ENCODE results near the gene ZBED6. TPM values are rescaled to one million over a fixed set of nuclear protein-coding genes. Genes with fewer than 3 reads are reported as not detected.
"Not testable (repeated sequence)": the region's sequence is repeated elsewhere in the genome, so short reads cannot be mapped to it uniquely, and the experiment has no call there.

The ZBED6 gene
- total and polyA plus RNA-seq, 8 donors: 1.1 to 20.2 (median 8.8) TPM

- WGBS, 2 donors: 72 to 82% methylated on average over 4 of the region's 4 CpGs
- ATAC-seq: no peak
Measured at GRCh38 chr1:203778789-203779188, 16.6 kb upstream of the ZBED6 start.

DNA sequence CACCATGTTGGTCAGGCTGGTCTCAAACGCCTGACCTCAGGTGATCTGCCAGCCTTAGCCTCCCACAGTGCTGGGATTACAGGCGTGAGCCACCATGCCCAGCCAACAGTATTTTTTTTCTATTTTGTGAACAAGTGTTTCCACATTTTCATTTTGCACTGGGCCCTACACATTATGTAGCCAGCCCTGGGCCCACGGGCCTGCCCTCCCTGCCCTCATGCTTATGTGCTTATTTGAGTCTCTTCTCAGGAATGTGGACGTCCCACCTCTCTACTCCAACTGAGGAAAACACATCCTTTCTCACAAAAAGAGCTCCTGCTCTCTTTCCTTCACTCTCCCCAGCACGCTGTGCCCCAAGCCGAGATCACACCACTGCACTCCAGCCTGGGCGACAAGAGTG lies 13.5 kb upstream of the ZBED6 start:
- Histone ChIP-seq H3K27ac (no peak overlapping the region), H3K9me3 (no peaks in the 10 kb centered on the region), H3K27me3 (no peaks in the 10 kb centered on the region), H3K4me1 (no peaks in the 10 kb centered on the region), H3K36me3 (no peaks in the 10 kb centered on the region), H3K4me3 (no peak overlapping the region)
- intact Hi-C loops (cut with DNase I): no loop called here
- TF ChIP-seq, protein P1, sequence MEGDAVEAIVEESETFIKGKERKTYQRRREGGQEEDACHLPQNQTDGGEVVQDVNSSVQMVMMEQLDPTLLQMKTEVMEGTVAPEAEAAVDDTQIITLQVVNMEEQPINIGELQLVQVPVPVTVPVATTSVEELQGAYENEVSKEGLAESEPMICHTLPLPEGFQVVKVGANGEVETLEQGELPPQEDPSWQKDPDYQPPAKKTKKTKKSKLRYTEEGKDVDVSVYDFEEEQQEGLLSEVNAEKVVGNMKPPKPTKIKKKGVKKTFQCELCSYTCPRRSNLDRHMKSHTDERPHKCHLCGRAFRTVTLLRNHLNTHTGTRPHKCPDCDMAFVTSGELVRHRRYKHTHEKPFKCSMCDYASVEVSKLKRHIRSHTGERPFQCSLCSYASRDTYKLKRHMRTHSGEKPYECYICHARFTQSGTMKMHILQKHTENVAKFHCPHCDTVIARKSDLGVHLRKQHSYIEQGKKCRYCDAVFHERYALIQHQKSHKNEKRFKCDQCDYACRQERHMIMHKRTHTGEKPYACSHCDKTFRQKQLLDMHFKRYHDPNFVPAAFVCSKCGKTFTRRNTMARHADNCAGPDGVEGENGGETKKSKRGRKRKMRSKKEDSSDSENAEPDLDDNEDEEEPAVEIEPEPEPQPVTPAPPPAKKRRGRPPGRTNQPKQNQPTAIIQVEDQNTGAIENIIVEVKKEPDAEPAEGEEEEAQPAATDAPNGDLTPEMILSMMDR (IDR thresholded peaks at IDR 0.05): no peak
- no peak for FAIRE-seq
- no peak for ATAC-seq
- WGBS, 2 donors: 85 to 88% methylated on average over 7 of the region's 7 CpGs
- no peak for DNase-seq

More at GRCh38 chr1:203778789-203779188, 16.6 kb upstream of the ZBED6 start:
- Histone ChIP-seq H3K9me3 (no peaks in the 10 kb centered on the region), H3K36me3 (no peaks in the 10 kb centered on the region), H3K4me1 (no peaks in the 10 kb centered on the region), H3K27me3 (no peaks in the 10 kb centered on the region), H3K4me3 (no peak overlapping the region), H3K27ac (no peak overlapping the region)
- intact Hi-C loops (cut with DNase I): no loop called here
- FAIRE-seq (no peak), DNase-seq (no peak)
- TF ChIP-seq, protein P1 (IDR thresholded peaks at IDR 0.05): no peak

- no peak for ATAC-seq
- WGBS, 2 donors: 60 to 71% methylated on average over 3 of the region's 3 CpGs
Measured at GRCh38 chr1:203789966-203790365, 5.5 kb upstream of the ZBED6 start.

DNA sequence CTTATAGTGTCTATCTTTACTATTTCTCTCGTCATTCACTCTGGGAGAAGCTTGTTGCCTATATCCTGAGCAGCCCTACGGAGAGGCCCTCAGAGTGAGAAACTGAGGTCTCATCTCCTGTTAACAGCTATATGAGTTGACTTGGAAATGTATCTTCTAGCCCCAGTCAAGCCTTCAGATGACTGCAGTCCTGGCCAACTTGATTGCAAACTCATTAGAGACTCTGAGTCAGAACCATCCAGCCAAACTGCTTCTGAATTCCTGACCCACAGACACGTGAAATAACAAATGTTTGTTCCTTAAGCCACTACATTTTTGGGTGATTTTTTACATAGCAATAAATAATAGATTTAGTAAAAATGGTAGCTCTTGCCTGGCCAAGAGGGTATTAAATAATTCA lies 3.9 kb upstream of the ZBED6 start:
- ATAC-seq: no peak
- no peak for DNase-seq
- Histone ChIP-seq H3K4me3 (no peak overlapping the region), H3K4me1 (peaks cover 0 to 4% (median 0%) of the 10 kb centered on the region in 3 donors), H3K27ac (no peak overlapping the region), H3K9me3 (no peaks in the 10 kb centered on the region), H3K27me3 (no peaks in the 10 kb centered on the region), H3K36me3 (no peaks in the 10 kb centered on the region)
- intact Hi-C loops (cut with DNase I): no loop called here
- 85 to 87% methylated on average over 3 of the region's 3 CpGs for WGBS, 2 donors
- no peak for FAIRE-seq
- TF ChIP-seq, protein P1 (IDR thresholded peaks at IDR 0.05): no peak

More at GRCh38 chr1:203789966-203790365, 5.5 kb upstream of the ZBED6 start:
- H3K4me1 ChIP-seq: peaks cover 0 to 1% (median 0%) of the 10 kb centered on the region in 3 donors
- H3K9me3 ChIP-seq: no peaks in the 10 kb centered on the region
- DNase-seq (no peak), FAIRE-seq (no peak)
- TF ChIP-seq, protein P1 (IDR thresholded peaks at IDR 0.05): no peak
- H3K36me3 ChIP-seq: no peaks in the 10 kb centered on the region
- no peak overlapping the region for H3K27ac ChIP-seq
- no peaks in the 10 kb centered on the region for H3K27me3 ChIP-seq
- H3K4me3 ChIP-seq: no peak overlapping the region
- intact Hi-C loops (cut with DNase I): no loop called here

DNA sequence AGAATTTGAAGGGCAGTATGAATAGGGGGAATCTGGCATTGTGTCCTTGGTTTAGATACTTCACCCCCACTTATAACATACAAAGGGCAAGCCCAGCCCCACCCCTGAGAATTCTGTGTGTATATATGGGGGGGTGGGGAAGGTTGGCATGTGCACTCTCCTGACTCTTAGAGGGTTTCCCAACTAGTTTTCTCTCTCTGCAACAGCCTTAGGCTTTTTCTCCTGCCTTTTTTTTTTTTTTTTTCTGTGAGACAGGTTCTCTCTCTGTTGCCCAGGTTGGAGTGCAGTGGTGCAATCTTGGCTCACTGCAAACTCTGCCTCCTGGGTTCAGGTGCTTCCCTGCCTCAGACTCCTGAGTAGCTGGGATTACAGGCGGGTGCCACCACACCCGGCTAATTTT lies 2.9 kb upstream of the ZBED6 start:
- WGBS, 2 donors: 81 to 83% methylated on average over 2 of the region's 2 CpGs
- H3K4me1 ChIP-seq: peaks cover 6 to 11% (median 7%) of the 10 kb centered on the region in 3 donors
- FAIRE-seq (no peak), DNase-seq (no peak), ATAC-seq (no peak)
- H3K4me3 ChIP-seq: no peak overlapping the region
- H3K36me3 ChIP-seq: no peaks in the 10 kb centered on the region
- H3K27me3 ChIP-seq: no peaks in the 10 kb centered on the region
- no peak overlapping the region for H3K27ac ChIP-seq
- TF ChIP-seq, protein P1 (IDR thresholded peaks at IDR 0.05): no peak
- H3K9me3 ChIP-seq: no peaks in the 10 kb centered on the region
- intact Hi-C loops (cut with DNase I): no loop called here

GRCh38 chr1:203793561-203793960 lies 1.9 kb upstream of the ZBED6 start:
- H3K4me1 ChIP-seq: peaks cover 7 to 15% (median 11%) of the 10 kb centered on the region in 3 donors
- WGBS, 2 donors: 95 to 96% methylated on average over 7 of the region's 7 CpGs
- DNase-seq; H3K4me3 ChIP-seq; FAIRE-seq; H3K9me3 ChIP-seq; ATAC-seq; H3K27ac ChIP-seq; H3K27me3 ChIP-seq; H3K36me3 ChIP-seq; intact Hi-C loops (cut with DNase I): not testable (repeated sequence)

All from pancreas (tissue), 10 donors.